HG02798 (cell line): ENCODE data around the gene ADSS1.

Experiments used
- ATAC-seq: cut with Tn5 transposase; IDR thresholded peaks from one replicate; pipeline ENCODE4 v1.9.1; 2021; ENCODE audit warnings: mild to moderate bottlenecking; ENCODE audit not compliant: unreplicated experiment, poor library complexity

ADSS1 gene

GRCh38 chr14:104788873-104789663, 65.0 kb downstream of the ADSS1 start:
- ATAC-seq, result no peak

GRCh38 chr14:104789752-104790743, 66.0 kb downstream of the ADSS1 start:
- no peak for ATAC-seq

DNA sequence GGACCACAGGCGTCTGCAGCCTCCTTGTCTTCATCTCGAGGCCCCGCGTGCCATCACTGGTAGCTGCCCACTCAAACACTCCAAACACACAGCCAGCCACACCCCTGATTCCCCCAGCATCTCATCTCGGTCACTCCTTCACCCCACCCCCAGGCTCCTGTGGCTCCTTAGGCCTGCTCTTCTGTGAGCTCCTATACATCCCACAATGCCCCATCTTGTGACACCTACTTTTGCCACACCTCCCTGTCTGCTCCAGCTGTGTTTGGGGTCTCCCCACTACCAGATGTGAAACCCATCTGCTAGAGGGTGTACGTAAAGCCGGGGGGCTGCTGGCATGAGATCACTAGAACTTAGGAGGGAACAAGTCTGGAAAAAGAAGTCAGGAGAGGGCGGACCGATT, 67.4 kb downstream of the ADSS1 start:
- no peak for ATAC-seq

- ATAC-seq, result no peak
Observed at GRCh38 chr14:104792101-104792884, 68.3 kb downstream of the ADSS1 start.

- no peak for ATAC-seq
Observed at GRCh38 chr14:104792945-104793702, 69.1 kb downstream of the ADSS1 start.

- no peak for ATAC-seq
Observed at GRCh38 chr14:104793703-104793959, 69.6 kb downstream of the ADSS1 start.

DNA sequence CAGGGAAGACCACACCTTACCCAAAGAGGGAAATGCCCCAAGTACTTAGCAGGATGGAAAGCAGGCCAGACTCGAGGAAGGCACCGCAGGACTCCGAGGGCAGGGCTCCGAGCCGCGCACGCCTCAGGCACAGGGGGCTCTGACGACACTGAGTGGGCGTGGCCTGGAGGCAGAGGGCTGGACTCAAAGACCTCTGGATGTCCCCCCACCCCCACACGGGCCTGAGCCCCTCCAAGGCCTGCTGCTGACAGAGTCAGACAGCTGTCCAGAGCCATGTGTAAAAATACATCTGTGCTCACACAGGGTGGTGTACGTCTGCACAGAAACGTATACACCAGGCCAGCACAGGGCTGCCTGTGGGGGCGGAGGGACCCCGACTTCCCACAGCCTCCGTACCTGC, 70.1 kb downstream of the ADSS1 start:
- no peak for ATAC-seq

DNA sequence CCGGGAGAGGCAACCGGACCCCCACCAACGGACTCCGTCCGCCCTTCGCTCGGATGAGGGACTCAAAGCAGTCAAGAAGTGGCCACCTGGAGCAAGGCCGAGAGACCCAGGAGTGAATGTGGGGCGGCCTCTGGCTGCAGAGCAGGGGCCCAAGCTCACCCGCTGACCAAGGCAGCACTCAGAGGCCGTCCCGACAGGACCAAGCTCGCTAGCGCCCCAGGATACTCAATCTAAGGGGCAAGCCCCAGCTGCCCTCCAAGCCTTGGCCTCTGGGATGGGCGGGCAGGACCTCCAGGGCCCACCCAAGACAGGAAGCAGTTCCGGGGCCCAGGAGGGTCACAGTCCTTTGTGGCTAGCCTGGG, 70.6 kb downstream of the ADSS1 start:
- no peak for ATAC-seq

GRCh38 chr14:104794993-104795780, 71.2 kb downstream of the ADSS1 start, which contains the start of gene AKT1:
TSS of gene AKT1 (minus strand) at chr14:104795748. CDS start at chr14:104792643, 3,105 bp downstream.
- peak; percentile 42 for ATAC-seq

GRCh38 chr14:104795781-104796686, 72.0 kb downstream of the ADSS1 start:
- ATAC-seq, result peak; percentile 34

DNA sequence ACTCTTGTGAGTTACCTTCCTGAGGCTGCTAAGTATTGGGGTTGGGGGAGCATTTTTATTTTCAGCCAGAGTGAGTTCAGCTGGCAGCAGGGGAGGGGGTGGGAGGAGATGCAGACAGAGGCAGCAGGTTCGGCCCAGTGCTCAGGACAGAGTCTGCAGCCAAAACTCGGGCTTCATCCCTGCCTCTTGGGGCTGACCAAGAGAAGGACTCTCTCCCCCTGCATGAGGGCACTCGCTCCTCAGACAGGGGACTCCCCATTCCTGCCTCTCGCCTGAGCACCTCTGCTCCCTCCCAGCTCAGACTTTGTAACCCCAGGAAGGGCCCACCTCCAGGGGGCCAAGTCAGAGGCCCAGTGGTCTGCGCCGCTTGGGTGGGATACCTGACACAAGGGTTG, 72.7 kb downstream of the ADSS1 start:
- ATAC-seq, result no peak
